GM19240 (cell line): ENCODE data around the gene UPB1.

Experiments
- DNase-seq: peaks from one replicate; pipeline ENCODE4 v3.0.0; 2011; ENCODE audit warnings: low spot score; ENCODE audit not compliant: insufficient read length

Gene UPB1

GRCh38 chr22:24494528-24495364 is at the start of gene UPB1:
TSS of gene UPB1 (plus strand) at chr22:24495332. CDS start at chr22:24495404, 72 bp downstream.
- DNase-seq, result no peak

- no peak for DNase-seq
Measured at GRCh38 chr22:24445481-24446259, 49.5 kb upstream of the UPB1 start.

- DNase-seq, result no peak
Measured at GRCh38 chr22:24446260-24446611, 48.9 kb upstream of the UPB1 start.

- DNase-seq, result no peak
Measured at GRCh38 chr22:24450610-24451009, 44.5 kb upstream of the UPB1 start.

GRCh38 chr22:24451162-24451561 is 44.0 kb upstream of the UPB1 start:
- no peak for DNase-seq

GRCh38 chr22:24453853-24454252 is 41.3 kb upstream of the UPB1 start:
- no peak for DNase-seq

- DNase-seq, result no peak
Measured at GRCh38 chr22:24455039-24455438, 40.1 kb upstream of the UPB1 start.

- no peak for DNase-seq
Measured at GRCh38 chr22:24455751-24456426, 39.2 kb upstream of the UPB1 start.

GRCh38 chr22:24457894-24458420 is 37.2 kb upstream of the UPB1 start:
- no peak for DNase-seq

GRCh38 chr22:24459911-24460310 is 35.2 kb upstream of the UPB1 start:
- DNase-seq, result no peak

- DNase-seq, result no peak
Measured at GRCh38 chr22:24460418-24461089, 34.6 kb upstream of the UPB1 start.

- DNase-seq, result no peak
Measured at GRCh38 chr22:24463071-24463760, 31.9 kb upstream of the UPB1 start.

GRCh38 chr22:24465566-24465965 is 29.6 kb upstream of the UPB1 start:
- DNase-seq, result no peak

- DNase-seq, result no peak
Measured at GRCh38 chr22:24465975-24466374, 29.2 kb upstream of the UPB1 start.

- DNase-seq, result no peak
Measured at GRCh38 chr22:24466716-24467328, 28.3 kb upstream of the UPB1 start.

GRCh38 chr22:24467340-24467739 is 27.8 kb upstream of the UPB1 start:
- DNase-seq, result no peak

GRCh38 chr22:24471570-24471969 is 23.6 kb upstream of the UPB1 start:
- DNase-seq, result no peak

GRCh38 chr22:24473284-24473683 is 21.8 kb upstream of the UPB1 start:
- DNase-seq, result no peak

GRCh38 chr22:24474221-24474620 is 20.9 kb upstream of the UPB1 start:
- DNase-seq, result no peak

GRCh38 chr22:24474649-24475255 is 20.4 kb upstream of the UPB1 start:
- DNase-seq, result no peak
